HepG2 (cell line): ENCODE data around the gene PCLO. TPM values are rescaled to one million over a fixed set of nuclear protein-coding genes. Genes with fewer than 3 reads are reported as not detected.

Experiments
- ATAC-seq: fragments of 200-7000 bp; cut with Tn5 transposase; 3 replicates; pipeline ENCODE4 v1.9.1; 2020; ENCODE audit warnings: mild to moderate bottlenecking, moderate library complexity
- BruUV-seq: library from RNA; stranded (reverse); fragments of 400-500 nt; replicated peaks from 2 replicates; lab custom pipeline; 2021; lab: Mats Ljungman, UMichigan
- CTCF ChIA-PET: fragments of 300-600 bp; formaldehyde crosslinking; extraction: SDS; loops from one replicate; lab custom pipeline; 2021; ENCODE audit warnings: low total read pairs, inconsistent platforms, low intra/inter-chr PET ratio; lab: Yijun Ruan, JAX
- POLR2A ChIA-PET: fragments of 350-600 bp; sonication (Branson Sonifier 250); formaldehyde crosslinking; loops from one replicate; lab custom pipeline; 2020; ENCODE audit warnings: antibody characterized with exemption, inconsistent platforms; lab: Yijun Ruan, JAX
- DNase-seq: peaks from one replicate; pipeline ENCODE4 v3.0.0-alpha.2; 2015; ENCODE audit warnings: low spot score
- FAIRE-seq: peaks from 3 replicates; lab custom pipeline; 2011; peaks lifted over from hg19 to GRCh38; lab: Jason Lieb, UNC
- H2AFZ ChIP-seq: one replicate; pipeline ENCODE4 v1.6.1; 2011; ENCODE audit warnings: low read length, inconsistent platforms
- H3K27ac ChIP-seq: fragments of 300-600 bp; 3 replicates; pipeline ENCODE4 v1.8.0; 2011; ENCODE audit warnings: mixed run types, mild to moderate bottlenecking, mixed read lengths, low read length, inconsistent platforms; ENCODE audit not compliant: insufficient read depth; ENCODE audit errors: extremely low read length
- H3K27me3 ChIP-seq, 2 experiments: fragments of 200-600 bp in 1 of 2; 2 replicates in 1 of 2; 3 replicates in 1 of 2; pipeline versions ENCODE4 v1.6.0 to v1.8.0; 2011; ENCODE audit warnings: low read length in 2 of 2, mild to moderate bottlenecking in 2 of 2, moderate library complexity in 2 of 2, inconsistent platforms in 1 of 2; ENCODE audit not compliant: insufficient read depth in 2 of 2, control insufficient read depth in 1 of 2
- H3K36me3 ChIP-seq, 2 experiments: fragments of 200-600 bp in 1 of 2; replicated peaks in 1 of 2; 2 replicates in 1 of 2; 3 replicates in 1 of 2; pipeline versions ENCODE4 v1.5.1 to v1.8.0; 2011; ENCODE audit warnings: low read length in 2 of 2, inconsistent platforms in 1 of 2; ENCODE audit not compliant: insufficient read depth in 2 of 2, control insufficient read depth in 1 of 2
- H3K4me1 ChIP-seq: 2 replicates; pipeline ENCODE4 v1.5.1; 2012; ENCODE audit warnings: low read length, inconsistent platforms; ENCODE audit not compliant: insufficient read depth
- H3K4me2 ChIP-seq: 2 replicates; pipeline ENCODE4 v1.6.0; 2011; ENCODE audit warnings: low read depth, low read length, inconsistent platforms
- H3K4me3 ChIP-seq, 3 experiments: fragments of 200-600 bp in 1 of 3; sonication (generic), shearing (Covaris generic) in 1 of 3; replicated peaks in 1 of 3; 2 replicates each; pipeline ENCODE4 v1.5.1; 2011 to 2016; ENCODE audit warnings: low read length in 3 of 3, inconsistent platforms in 2 of 3, low read depth in 2 of 3, mild to moderate bottlenecking in 2 of 3, control low read depth in 1 of 3, mixed read lengths in 1 of 3; ENCODE audit not compliant: insufficient read depth in 1 of 3
- H3K79me2 ChIP-seq: one replicate; pipeline ENCODE4 v1.6.1; 2011; ENCODE audit warnings: low read length, inconsistent platforms; ENCODE audit not compliant: insufficient read depth
- H3K9ac ChIP-seq: 2 replicates; pipeline ENCODE4 v1.6.0; 2011; ENCODE audit warnings: mild to moderate bottlenecking, low read depth, low read length, inconsistent platforms; ENCODE audit not compliant: insufficient read depth
- H3K9me3 ChIP-seq: 2 replicates; pipeline ENCODE4 v1.5.1; 2012; ENCODE audit warnings: mild to moderate bottlenecking, low read length
- H4K20me1 ChIP-seq: 2 replicates; pipeline ENCODE4 v1.6.0; 2011; ENCODE audit warnings: inconsistent platforms, mild to moderate bottlenecking, low read length, moderate library complexity; ENCODE audit not compliant: insufficient read depth
- ATF2 ChIP-seq: sonication (generic); formaldehyde crosslinking; IDR thresholded peaks from 2 replicates; pipeline ENCODE4 v1.4.0; 2020; ENCODE audit warnings: missing genetic modification reagents
- MTF1 ChIP-seq: sonication (generic); formaldehyde crosslinking; IDR thresholded peaks from 2 replicates; pipeline ENCODE4 v1.5.0; 2020; ENCODE audit warnings: missing genetic modification reagents
- RBM22 ChIP-seq: fragments of 200-400 bp; formaldehyde crosslinking; optimal IDR thresholded peaks from 2 replicates; pipeline ENCODE3; 2017; ENCODE audit warnings: mild to moderate bottlenecking, low read length, moderate library complexity
- SIX4 ChIP-seq: sonication (generic); formaldehyde crosslinking; IDR thresholded peaks from 2 replicates; pipeline ENCODE4 v1.4.0; 2020; ENCODE audit warnings: missing genetic modification reagents
- THYN1 ChIP-seq: sonication (generic); formaldehyde crosslinking; IDR thresholded peaks from 2 replicates; pipeline ENCODE4 v1.8.1; 2023; ENCODE audit warnings: low read depth, mild to moderate bottlenecking, moderate library complexity, missing genetic modification reagents, borderline replicate concordance
- TP53 ChIP-seq: sonication (generic); formaldehyde crosslinking; conservative IDR thresholded peaks from 2 replicates; pipeline ENCODE4 v1.4.0; 2020; ENCODE audit warnings: missing genetic modification reagents
- ZBTB49 ChIP-seq: sonication (generic); formaldehyde crosslinking; IDR thresholded peaks from 2 replicates; pipeline ENCODE4 v1.4.0; 2020; ENCODE audit warnings: missing genetic modification reagents, borderline replicate concordance
- ZNF17 ChIP-seq: sonication (generic); formaldehyde crosslinking; IDR thresholded peaks from 2 replicates; pipeline ENCODE4 v1.5.0; 2020; ENCODE audit warnings: mild to moderate bottlenecking, missing genetic modification reagents
- ZNF678 ChIP-seq: sonication (generic); formaldehyde crosslinking; IDR thresholded peaks from 2 replicates; pipeline ENCODE4 v1.4.0; 2020; ENCODE audit warnings: mild to moderate bottlenecking, missing genetic modification reagents
- ZNF792 ChIP-seq: IDR thresholded peaks from 2 replicates; pipeline ENCODE4 v1.6.1; 2016
- ZNF841 ChIP-seq: sonication (generic); formaldehyde crosslinking; IDR thresholded peaks from 2 replicates; pipeline ENCODE4 v1.8.1; 2023; ENCODE audit warnings: missing genetic modification reagents, borderline replicate concordance
- ZSCAN20 ChIP-seq: sonication (generic); formaldehyde crosslinking; IDR thresholded peaks from 2 replicates; pipeline ENCODE4 v1.4.0; 2020; ENCODE audit warnings: missing genetic modification reagents, mild to moderate bottlenecking, borderline replicate concordance
- WGBS: methylation state at CpG from one replicate; pipeline ENCODE4 v1.1.6; 2017; ENCODE audit warnings: low lambda C conversion rate; 5-methylcytosine and 5-hydroxymethylcytosine counted together
- in situ Hi-C: cut with HindIII; loops from 2 replicates; pipeline ENCODE4 v1.10.0; 2017; ENCODE audit warnings: low pct_unique_long_range_greater_than_20kb; ENCODE audit not compliant: extremely low pct_ligation_motif_present
- intact Hi-C: fragments of 100-400 bp; cut with micrococcal nuclease; formaldehyde crosslinking; loops from one replicate; pipeline ENCODE4 v1.10.0; 2022; ENCODE audit not compliant: unreplicated experiment
- polyA plus RNA-seq, 8 experiments: library from polyadenylated mRNA; depleted of rRNA in 3 of 8; stranded (reverse) in 7 of 8; unstranded in 1 of 8; fragments of >200 nt; fragmentation: Illumina TruSeq in 4 of 8; extraction: Trizol in 4 of 8; gene quantifications; 2 replicates each; pipeline versions ENCODE4 v1.2.1 to v1.2.3, GENCODE V29; 2011 to 2016; ENCODE audit warnings: low read depth in 4 of 8, missing spikeins in 1 of 8, mixed read lengths in 1 of 8; ENCODE audit not compliant: insufficient read depth in 1 of 8
- total RNA-seq, 5 experiments: library from RNA; depleted of rRNA; stranded (reverse); fragments of >200 nt; fragmentation: Illumina TruSeq; extraction: Trizol; gene quantifications; 2 replicates each; pipeline ENCODE4 v1.2.3, GENCODE V29; 2016; ENCODE audit warnings: low read depth in 1 of 5
- TF ChIP-seq, protein P1 (sequence below): sonication (generic); formaldehyde crosslinking; IDR thresholded peaks from 2 replicates; pipeline ENCODE4 v1.4.0; 2020; ENCODE audit warnings: mild to moderate bottlenecking, low read depth, missing genetic modification reagents
- TF ChIP-seq, protein P2 (sequence below): sonication (generic); formaldehyde crosslinking; IDR thresholded peaks from 2 replicates; pipeline ENCODE4 v1.5.1; 2020; ENCODE audit warnings: missing genetic modification reagents, mild to moderate bottlenecking, borderline replicate concordance
- TF ChIP-seq, protein P3 (sequence below): sonication (generic); formaldehyde crosslinking; IDR thresholded peaks from 2 replicates; pipeline ENCODE4 v1.8.0; 2022; ENCODE audit warnings: mild to moderate bottlenecking, missing genetic modification reagents, borderline replicate concordance

PCLO gene
- total and polyA plus RNA-seq, 2 of the 13 experiments (the other 11 are each of a cell fraction or from before 2014, with no cell fraction given): 0.07 to 0.29 TPM

DNA sequence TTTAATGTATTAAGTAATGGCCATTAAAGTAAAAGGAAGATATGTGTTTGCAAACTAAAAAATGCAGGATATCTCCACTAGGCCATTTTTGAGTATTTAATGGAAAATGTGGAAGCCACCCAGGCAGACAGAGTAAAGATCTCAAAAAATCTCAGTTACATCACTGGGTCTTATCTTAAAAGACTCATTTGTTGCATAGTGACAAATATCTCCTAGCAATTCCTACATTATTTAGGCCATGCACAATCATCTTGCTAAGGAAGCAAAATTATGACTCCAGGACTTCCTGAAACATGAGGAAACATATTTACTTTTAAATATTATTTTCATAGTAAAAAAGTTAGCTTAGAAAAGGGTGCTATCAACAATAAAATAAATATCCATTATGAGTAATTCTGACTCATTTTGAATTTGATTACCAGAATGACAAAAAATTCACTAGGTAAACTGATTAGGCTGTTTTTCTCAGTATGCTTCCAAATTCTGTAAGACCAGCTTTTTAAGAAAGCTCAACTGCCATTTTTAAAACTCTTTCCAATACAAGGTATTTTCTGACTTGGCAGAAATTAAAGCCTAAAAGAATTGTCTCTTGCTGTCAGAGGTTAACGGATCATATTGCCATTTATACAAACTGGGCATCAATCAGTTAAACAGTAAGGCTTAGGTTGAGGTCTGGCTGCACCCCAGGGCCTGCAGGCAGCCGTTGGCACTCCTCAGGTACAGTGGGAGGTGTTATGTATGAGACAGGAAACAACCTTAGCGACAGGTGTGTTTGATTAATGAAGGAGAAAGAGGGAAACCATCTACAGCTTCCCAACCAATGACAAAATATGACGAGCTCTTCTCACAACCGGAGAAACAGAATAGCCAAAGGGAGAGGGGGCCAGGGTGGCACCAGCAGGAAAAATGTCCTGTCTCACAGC, 31.8 kb downstream of the PCLO start:
- DNase-seq (no peak), ATAC-seq (no peak), FAIRE-seq (no peak)
- ChIA-PET CTCF (no interaction called here), POLR2A (no interaction called here)
- Histone ChIP-seq H3K27me3 (no peaks in the 10 kb centered on the region), H3K9me3 (no peaks in the 10 kb centered on the region), H3K27ac (no peak overlapping the region), H4K20me1 (no peaks in the 10 kb centered on the region), H3K36me3 (no peaks in the 10 kb centered on the region), H3K4me3 (no peak overlapping the region), H3K4me1 (no peaks in the 10 kb centered on the region), H2AFZ (no peak overlapping the region), H3K9ac (no peak overlapping the region), H3K4me2 (no peak overlapping the region), H3K79me2 (no peaks in the 10 kb centered on the region)
- in situ Hi-C loops (no loop called here), intact Hi-C loops (no loop called here)
- 21% methylated on average over 5 of the region's 5 CpGs for WGBS
- BruUV-seq: no TSS peak
- TF ChIP-seq ZNF17 (CRISPR knock-in tag) (no peak), TP53 (CRISPR knock-in tag) (no peak), ZNF678 (CRISPR knock-in tag) (no peak), ZNF841 (CRISPR knock-in tag) (no peak), ZBTB49 (CRISPR knock-in tag) (no peak), SIX4 (CRISPR knock-in tag) (no peak), MTF1 (CRISPR knock-in tag) (no peak), RBM22 (no peak), ZSCAN20 (CRISPR knock-in tag) (no peak), ZNF792 (no peak), ATF2 (no peak), THYN1 (CRISPR knock-in tag) (no peak)
- TF ChIP-seq, protein P1, sequence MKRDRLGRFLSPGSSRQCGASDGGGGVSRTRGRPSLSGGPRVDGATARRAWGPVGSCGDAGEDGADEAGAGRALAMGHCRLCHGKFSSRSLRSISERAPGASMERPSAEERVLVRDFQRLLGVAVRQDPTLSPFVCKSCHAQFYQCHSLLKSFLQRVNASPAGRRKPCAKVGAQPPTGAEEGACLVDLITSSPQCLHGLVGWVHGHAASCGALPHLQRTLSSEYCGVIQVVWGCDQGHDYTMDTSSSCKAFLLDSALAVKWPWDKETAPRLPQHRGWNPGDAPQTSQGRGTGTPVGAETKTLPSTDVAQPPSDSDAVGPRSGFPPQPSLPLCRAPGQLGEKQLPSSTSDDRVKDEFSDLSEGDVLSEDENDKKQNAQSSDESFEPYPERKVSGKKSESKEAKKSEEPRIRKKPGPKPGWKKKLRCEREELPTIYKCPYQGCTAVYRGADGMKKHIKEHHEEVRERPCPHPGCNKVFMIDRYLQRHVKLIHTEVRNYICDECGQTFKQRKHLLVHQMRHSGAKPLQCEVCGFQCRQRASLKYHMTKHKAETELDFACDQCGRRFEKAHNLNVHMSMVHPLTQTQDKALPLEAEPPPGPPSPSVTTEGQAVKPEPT (CRISPR knock-in tag): no peak
- TF ChIP-seq, protein P2, sequence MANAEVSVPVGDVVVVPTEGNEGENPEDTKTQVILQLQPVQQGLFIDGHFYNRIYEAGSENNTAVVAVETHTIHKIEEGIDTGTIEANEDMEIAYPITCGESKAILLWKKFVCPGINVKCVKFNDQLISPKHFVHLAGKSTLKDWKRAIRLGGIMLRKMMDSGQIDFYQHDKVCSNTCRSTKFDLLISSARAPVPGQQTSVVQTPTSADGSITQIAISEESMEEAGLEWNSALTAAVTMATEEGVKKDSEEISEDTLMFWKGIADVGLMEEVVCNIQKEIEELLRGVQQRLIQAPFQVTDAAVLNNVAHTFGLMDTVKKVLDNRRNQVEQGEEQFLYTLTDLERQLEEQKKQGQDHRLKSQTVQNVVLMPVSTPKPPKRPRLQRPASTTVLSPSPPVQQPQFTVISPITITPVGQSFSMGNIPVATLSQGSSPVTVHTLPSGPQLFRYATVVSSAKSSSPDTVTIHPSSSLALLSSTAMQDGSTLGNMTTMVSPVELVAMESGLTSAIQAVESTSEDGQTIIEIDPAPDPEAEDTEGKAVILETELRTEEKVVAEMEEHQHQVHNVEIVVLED (CRISPR knock-in tag): no peak
- TF ChIP-seq, protein P3, sequence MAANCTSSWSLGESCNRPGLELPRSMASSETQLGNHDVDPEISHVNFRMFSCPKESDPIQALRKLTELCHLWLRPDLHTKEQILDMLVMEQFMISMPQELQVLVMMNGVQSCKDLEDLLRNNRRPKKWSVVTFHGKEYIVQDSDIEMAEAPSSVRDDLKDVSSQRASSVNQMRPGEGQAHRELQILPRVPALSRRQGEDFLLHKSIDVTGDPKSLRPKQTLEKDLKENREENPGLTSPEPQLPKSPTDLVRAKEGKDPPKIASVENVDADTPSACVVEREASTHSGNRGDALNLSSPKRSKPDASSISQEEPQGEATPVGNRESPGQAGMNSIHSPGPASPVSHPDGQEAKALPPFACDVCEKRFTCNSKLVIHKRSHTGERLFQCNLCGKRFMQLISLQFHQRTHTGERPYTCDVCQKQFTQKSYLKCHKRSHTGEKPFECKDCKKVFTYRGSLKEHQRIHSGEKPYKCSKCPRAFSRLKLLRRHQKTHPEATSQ (CRISPR knock-in tag): no peak
